K562 (cell line): ENCODE results near the gene KAZN. TPM values are rescaled to one million over a fixed set of nuclear protein-coding genes. Genes with fewer than 3 reads are reported as not detected.

Experiments
- ARID2 ChIP-seq: fragments of 450-650 bp; IDR thresholded peaks from 2 replicates; pipeline ENCODE4 v1.6.1; 2017; ENCODE audit warnings: antibody characterized with exemption, mild to moderate bottlenecking
- BHLHE40 ChIP-seq: IDR thresholded peaks from 2 replicates; pipeline ENCODE4 v1.6.1; 2011; ENCODE audit warnings: low read length, improper control_type of control experiment
- C11orf30 ChIP-seq: fragments of 450-650 bp; IDR thresholded peaks from 2 replicates; pipeline ENCODE4 v1.6.1; 2016; ENCODE audit warnings: low read depth, mild to moderate bottlenecking
- CTBP1 ChIP-seq: fragments of 450-650 bp; IDR thresholded peaks from 2 replicates; pipeline ENCODE4 v1.6.1; 2016; ENCODE audit warnings: borderline replicate concordance
- GTF2F1 ChIP-seq: IDR thresholded peaks from 2 replicates; pipeline ENCODE4 v1.6.1; 2011; ENCODE audit warnings: low read depth, low read length, improper control_type of control experiment
- JUN ChIP-seq, 2 experiments: sonication (generic) in 1 of 2; formaldehyde crosslinking in 1 of 2; IDR thresholded peaks; 2 replicates each; pipeline versions ENCODE4 v1.6.1 to v1.8.0; 2012 to 2022; ENCODE audit warnings: borderline replicate concordance in 2 of 2, mild to moderate bottlenecking in 2 of 2, improper control_type of control experiment in 1 of 2, low read depth in 1 of 2, low read length in 1 of 2, missing genetic modification reagents in 1 of 2
- JUND ChIP-seq, 2 experiments: IDR thresholded peaks; 2 replicates in 1 of 2; 3 replicates in 1 of 2; pipeline ENCODE4 v1.6.1; 2011; ENCODE audit warnings: borderline replicate concordance in 2 of 2, low read depth in 2 of 2, low read length in 2 of 2, improper control_type of control experiment in 1 of 2, missing biosample characterization in 1 of 2, missing genetic modification characterization in 1 of 2, missing genetic modification reagents in 1 of 2
- MECOM ChIP-seq: fragments of 250-450 bp; sonication (Bioruptor Pico); IDR thresholded peaks from 2 replicates; pipeline ENCODE4 v1.8.0; 2022; ENCODE audit warnings: inconsistent platforms
- PHTF2 ChIP-seq: fragments of 250-450 bp; sonication (Bioruptor Pico); IDR thresholded peaks from 2 replicates; pipeline ENCODE4 v1.5.0; 2021; ENCODE audit warnings: mild to moderate bottlenecking
- POLR2B ChIP-seq: fragments of 450-650 bp; IDR thresholded peaks from 2 replicates; pipeline ENCODE4 v1.6.1; 2018; ENCODE audit warnings: low read depth; ENCODE audit not compliant: partially characterized antibody
- POLR2G ChIP-seq: fragments of 200-400 bp; formaldehyde crosslinking; IDR thresholded peaks from 2 replicates; pipeline ENCODE4 v1.6.1; 2017; ENCODE audit warnings: low read depth, mild to moderate bottlenecking, antibody characterized with exemption, low read length, moderate library complexity
- RFX1 ChIP-seq: fragments of 450-650 bp; IDR thresholded peaks from 2 replicates; pipeline ENCODE4 v1.6.1; 2016; ENCODE audit warnings: mild to moderate bottlenecking, moderate library complexity
- SAP30 ChIP-seq: fragments of 200-600 bp; sonication (generic); IDR thresholded peaks from 2 replicates; pipeline ENCODE4 v1.6.1; 2012; ENCODE audit warnings: borderline replicate concordance, low read depth, mild to moderate bottlenecking, moderate library complexity, low read length, control low read depth, inconsistent platforms; ENCODE audit not compliant: insufficient read depth, poor library complexity, severe bottlenecking
- STAG1 ChIP-seq: sonication (generic); formaldehyde crosslinking; IDR thresholded peaks from 2 replicates; pipeline ENCODE4 v1.5.0; 2020; ENCODE audit warnings: missing genetic modification reagents, borderline replicate concordance
- TRIM28 ChIP-seq: fragments of 450-650 bp; IDR thresholded peaks from 2 replicates; pipeline ENCODE4 v1.6.1; 2017
- ZNF224 ChIP-seq: sonication (generic); formaldehyde crosslinking; IDR thresholded peaks from 2 replicates; pipeline ENCODE4 v1.8.0; 2022; ENCODE audit warnings: mild to moderate bottlenecking, missing genetic modification reagents
- ZNF263 ChIP-seq: sonication (generic); formaldehyde crosslinking; IDR thresholded peaks from 2 replicates; pipeline ENCODE4 v1.8.0; 2022; ENCODE audit warnings: mild to moderate bottlenecking, missing genetic modification reagents, borderline replicate concordance
- polyA plus RNA-seq, 8 experiments: library from polyadenylated mRNA; depleted of rRNA in 4 of 8; stranded (reverse) in 5 of 8; unstranded in 3 of 8; fragments of >200 nt; fragmentation: Nextera tagmentation in 2 of 8; fragmentation: Illumina TruSeq in 1 of 8; extraction: Ambion mirVana in 2 of 8; extraction: Trizol in 1 of 8; gene quantifications; 2 replicates each; pipeline versions ENCODE4 v1.2.1 to v1.2.3, GENCODE V29; 2011 to 2014; ENCODE audit warnings: inconsistent platforms in 1 of 8, missing spikeins in 1 of 8
- total RNA-seq, 7 experiments: library from RNA; depleted of rRNA in 6 of 7; stranded (reverse); fragments of >200 nt in 6 of 7; fragmentation: Illumina TruSeq in 2 of 7; extraction: Trizol in 2 of 7; gene quantifications; 2 replicates each; pipeline versions ENCODE4 v1.2.1 to v1.2.3, GENCODE V29; 2011 to 2021; ENCODE audit warnings: low replicate concordance in 1 of 7
- TF ChIP-seq, protein P1 (sequence below): fragments of 450-650 bp; IDR thresholded peaks from 2 replicates; pipeline ENCODE4 v1.6.1; 2014; ENCODE audit warnings: low read depth, mild to moderate bottlenecking, moderate library complexity, borderline replicate concordance
- TF ChIP-seq, protein P2 (sequence below): IDR thresholded peaks from 2 replicates; pipeline ENCODE4 v1.6.1; 2016; ENCODE audit warnings: missing genetic modification characterization, missing compliant biosample characterization

Gene KAZN
- total and polyA plus RNA-seq, 9 of the 15 experiments (the other 6 are each of a cell fraction or from before 2014, with no cell fraction given), result 2.1 to 21.6 (median 5.4) TPM

DNA sequence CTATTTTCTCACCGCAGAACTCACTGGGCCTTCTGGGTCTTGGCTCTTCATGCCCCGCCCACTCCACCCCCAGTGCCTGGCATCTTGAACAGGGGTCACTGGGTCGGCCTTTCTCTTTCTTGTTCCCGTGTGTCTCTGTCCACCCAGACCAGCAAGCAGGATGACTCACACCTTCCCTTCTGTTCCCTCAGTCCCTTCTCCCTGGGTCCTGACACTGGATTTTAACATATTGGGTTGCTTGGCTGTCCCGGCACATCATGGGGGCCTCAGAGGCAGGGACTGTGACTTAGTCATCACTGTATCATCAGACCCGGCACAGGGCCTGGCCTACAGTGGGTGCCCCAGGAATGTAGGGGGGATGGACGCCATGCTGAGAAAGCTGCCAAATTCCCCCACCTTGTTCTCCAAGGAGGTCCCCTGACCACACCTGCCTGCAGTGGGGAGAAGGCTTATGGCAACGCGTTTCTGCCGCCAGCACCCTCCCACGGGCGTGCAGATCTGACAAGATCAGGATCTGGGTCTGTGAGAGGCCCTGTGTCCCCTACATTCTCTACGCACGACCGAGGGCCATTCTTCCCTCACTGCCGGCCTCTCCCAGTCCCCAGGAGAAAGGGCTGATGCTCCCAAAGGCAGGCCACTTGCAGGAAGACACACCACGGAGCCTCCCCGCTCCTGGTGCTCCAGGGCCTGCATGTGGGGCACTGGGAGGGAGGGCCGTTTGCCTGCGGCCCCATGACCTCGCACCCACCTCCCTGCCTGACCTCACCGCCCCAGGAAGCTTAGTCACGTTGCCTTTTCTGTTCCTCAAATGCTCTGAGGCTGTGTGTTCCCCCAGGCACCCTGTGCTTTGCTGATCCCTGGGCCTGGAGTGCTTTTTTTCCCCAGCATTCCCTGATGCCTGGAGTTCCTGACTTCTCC, 397.9 kb downstream of the KAZN start (continued):
- TF ChIP-seq, protein P1, sequence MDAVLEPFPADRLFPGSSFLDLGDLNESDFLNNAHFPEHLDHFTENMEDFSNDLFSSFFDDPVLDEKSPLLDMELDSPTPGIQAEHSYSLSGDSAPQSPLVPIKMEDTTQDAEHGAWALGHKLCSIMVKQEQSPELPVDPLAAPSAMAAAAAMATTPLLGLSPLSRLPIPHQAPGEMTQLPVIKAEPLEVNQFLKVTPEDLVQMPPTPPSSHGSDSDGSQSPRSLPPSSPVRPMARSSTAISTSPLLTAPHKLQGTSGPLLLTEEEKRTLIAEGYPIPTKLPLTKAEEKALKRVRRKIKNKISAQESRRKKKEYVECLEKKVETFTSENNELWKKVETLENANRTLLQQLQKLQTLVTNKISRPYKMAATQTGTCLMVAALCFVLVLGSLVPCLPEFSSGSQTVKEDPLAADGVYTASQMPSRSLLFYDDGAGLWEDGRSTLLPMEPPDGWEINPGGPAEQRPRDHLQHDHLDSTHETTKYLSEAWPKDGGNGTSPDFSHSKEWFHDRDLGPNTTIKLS, result no peak
- TF ChIP-seq RFX1 (no peak), TRIM28 (no peak), SAP30 (no peak), JUN (IDR thresholded peaks at IDR 0.05; ENCODE audit: borderline replicate concordance, low read depth, low read length) (peak; percentile 81; the same call in 1 of the 2 replicates), JUN (CRISPR knock-in tag; IDR thresholded peaks at IDR 0.05; ENCODE audit: borderline replicate concordance) (no peak), JUND (IDR thresholded peaks at IDR 0.05; ENCODE audit: borderline replicate concordance, low read depth, low read length) (peak; percentile 84), JUND (tag; IDR thresholded peaks at IDR 0.05; ENCODE audit: borderline replicate concordance, low read depth, low read length) (peak; percentile 62; the same call in 1 of the 3 replicates), ZNF224 (CRISPR knock-in tag) (no peak), C11orf30 (peak; percentile 62), BHLHE40 (no peak; the same call in 1 of the 2 replicates), CTBP1 (peak; percentile 42; the same call in 1 of the 2 replicates), ZNF263 (peak; percentile 38; the same call in 1 of the 2 replicates), POLR2B (no peak), ARID2 (no peak), PHTF2 (CRISPR knock-in tag) (no peak), MECOM (CRISPR knock-in tag) (no peak), POLR2G (peak; percentile 54), GTF2F1 (no peak), STAG1 (CRISPR knock-in tag) (no peak)
- TF ChIP-seq, protein P2, sequence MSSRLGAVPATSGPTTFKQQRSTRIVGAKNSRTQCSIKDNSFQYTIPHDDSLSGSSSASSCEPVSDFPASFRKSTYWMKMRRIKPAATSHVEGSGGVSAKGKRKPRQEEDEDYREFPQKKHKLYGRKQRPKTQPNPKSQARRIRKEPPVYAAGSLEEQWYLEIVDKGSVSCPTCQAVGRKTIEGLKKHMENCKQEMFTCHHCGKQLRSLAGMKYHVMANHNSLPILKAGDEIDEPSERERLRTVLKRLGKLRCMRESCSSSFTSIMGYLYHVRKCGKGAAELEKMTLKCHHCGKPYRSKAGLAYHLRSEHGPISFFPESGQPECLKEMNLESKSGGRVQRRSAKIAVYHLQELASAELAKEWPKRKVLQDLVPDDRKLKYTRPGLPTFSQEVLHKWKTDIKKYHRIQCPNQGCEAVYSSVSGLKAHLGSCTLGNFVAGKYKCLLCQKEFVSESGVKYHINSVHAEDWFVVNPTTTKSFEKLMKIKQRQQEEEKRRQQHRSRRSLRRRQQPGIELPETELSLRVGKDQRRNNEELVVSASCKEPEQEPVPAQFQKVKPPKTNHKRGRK (tag), result no peak
